ENCODE data around the gene LYZL1. TPM values are rescaled to one million over a fixed set of nuclear protein-coding genes. Genes with fewer than 3 reads are reported as not detected.

LYZL1 gene
- total RNA-seq, 2 donors from 2014 or later = not detected

GRCh38 chr10:29243750-29244149, 45.1 kb upstream of the LYZL1 start:
- H3K27ac ChIP-seq = no peak overlapping the region
- no peak overlapping the region for H3K4me3 ChIP-seq
- ATAC-seq (ENCODE audit: insufficient number of reproducible peaks, low FRiP score, low read depth) = no peak
- H3K27me3 ChIP-seq (replicated peaks; ENCODE audit: insufficient read depth) = no peaks in the 10 kb centered on the region
- no peaks in the 10 kb centered on the region for H3K9me3 ChIP-seq
- DNase-seq (ENCODE audit: low spot score) = no peak
- H3K4me1 ChIP-seq (ENCODE audit: control insufficient read depth in 1 of 2, low read depth in 2 of 2) = no peaks in the 10 kb centered on the region
- TF ChIP-seq, protein P1, sequence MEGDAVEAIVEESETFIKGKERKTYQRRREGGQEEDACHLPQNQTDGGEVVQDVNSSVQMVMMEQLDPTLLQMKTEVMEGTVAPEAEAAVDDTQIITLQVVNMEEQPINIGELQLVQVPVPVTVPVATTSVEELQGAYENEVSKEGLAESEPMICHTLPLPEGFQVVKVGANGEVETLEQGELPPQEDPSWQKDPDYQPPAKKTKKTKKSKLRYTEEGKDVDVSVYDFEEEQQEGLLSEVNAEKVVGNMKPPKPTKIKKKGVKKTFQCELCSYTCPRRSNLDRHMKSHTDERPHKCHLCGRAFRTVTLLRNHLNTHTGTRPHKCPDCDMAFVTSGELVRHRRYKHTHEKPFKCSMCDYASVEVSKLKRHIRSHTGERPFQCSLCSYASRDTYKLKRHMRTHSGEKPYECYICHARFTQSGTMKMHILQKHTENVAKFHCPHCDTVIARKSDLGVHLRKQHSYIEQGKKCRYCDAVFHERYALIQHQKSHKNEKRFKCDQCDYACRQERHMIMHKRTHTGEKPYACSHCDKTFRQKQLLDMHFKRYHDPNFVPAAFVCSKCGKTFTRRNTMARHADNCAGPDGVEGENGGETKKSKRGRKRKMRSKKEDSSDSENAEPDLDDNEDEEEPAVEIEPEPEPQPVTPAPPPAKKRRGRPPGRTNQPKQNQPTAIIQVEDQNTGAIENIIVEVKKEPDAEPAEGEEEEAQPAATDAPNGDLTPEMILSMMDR (IDR thresholded peaks at IDR 0.05) = no peak
- no peaks in the 10 kb centered on the region for H3K36me3 ChIP-seq

DNA sequence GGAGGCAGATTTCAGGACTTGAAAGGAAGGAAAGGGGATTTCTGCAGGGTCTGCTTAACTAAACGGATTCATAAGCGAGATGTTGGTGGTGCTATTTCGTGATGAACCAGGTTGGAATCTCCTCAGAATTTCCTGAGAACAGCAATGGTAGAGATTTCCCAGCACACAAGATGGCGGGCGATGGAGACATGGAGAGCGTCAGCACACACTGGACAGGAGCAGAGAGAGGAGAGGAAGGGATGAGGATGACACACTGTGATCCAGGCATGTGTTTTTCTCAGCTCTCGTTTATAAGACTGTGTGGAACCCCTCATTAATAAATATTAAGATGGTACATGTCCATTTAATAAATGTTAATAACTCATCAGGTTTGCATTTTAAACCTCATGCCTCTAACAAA, 43.9 kb upstream of the LYZL1 start:
- no peaks in the 10 kb centered on the region for H3K36me3 ChIP-seq
- H3K4me1 ChIP-seq (ENCODE audit: control insufficient read depth in 1 of 2, low read depth in 2 of 2) = no peaks in the 10 kb centered on the region
- no peaks in the 10 kb centered on the region for H3K27me3 ChIP-seq (replicated peaks; ENCODE audit: insufficient read depth)
- H3K27ac ChIP-seq = no peak overlapping the region
- H3K4me3 ChIP-seq = no peak overlapping the region
- DNase-seq (ENCODE audit: low spot score) (no peak), ATAC-seq (ENCODE audit: insufficient number of reproducible peaks, low FRiP score, low read depth) (no peak)
- TF ChIP-seq, protein P1 (IDR thresholded peaks at IDR 0.05) = no peak
- no peaks in the 10 kb centered on the region for H3K9me3 ChIP-seq

GRCh38 chr10:29245476-29245875, 43.4 kb upstream of the LYZL1 start:
- DNase-seq (ENCODE audit: low spot score) = no peak
- ATAC-seq (ENCODE audit: insufficient number of reproducible peaks, low FRiP score, low read depth) = no peak
- H3K27ac ChIP-seq = no peak overlapping the region
- H3K36me3 ChIP-seq = no peaks in the 10 kb centered on the region
- H3K4me3 ChIP-seq = no peak overlapping the region
- no peaks in the 10 kb centered on the region for H3K27me3 ChIP-seq (replicated peaks; ENCODE audit: insufficient read depth)
- H3K4me1 ChIP-seq (ENCODE audit: control insufficient read depth in 1 of 2, low read depth in 2 of 2) = no peaks in the 10 kb centered on the region
- no peaks in the 10 kb centered on the region for H3K9me3 ChIP-seq
- TF ChIP-seq, protein P1 (IDR thresholded peaks at IDR 0.05) = no peak

- no peaks in the 10 kb centered on the region for H3K4me1 ChIP-seq (ENCODE audit: control insufficient read depth in 1 of 2, low read depth in 2 of 2)
- TF ChIP-seq, protein P1 (IDR thresholded peaks at IDR 0.05) = no peak
- no peak overlapping the region for H3K4me3 ChIP-seq
- H3K9me3 ChIP-seq = no peaks in the 10 kb centered on the region
- no peak for DNase-seq (ENCODE audit: low spot score)
- no peak for ATAC-seq (ENCODE audit: insufficient number of reproducible peaks, low FRiP score, low read depth)
- H3K27ac ChIP-seq = no peak overlapping the region
- no peaks in the 10 kb centered on the region for H3K36me3 ChIP-seq
- H3K27me3 ChIP-seq (replicated peaks; ENCODE audit: insufficient read depth) = no peaks in the 10 kb centered on the region
These were observed 42.4 kb upstream of the LYZL1 start for GRCh38 chr10:29246449-29246848.

DNA sequence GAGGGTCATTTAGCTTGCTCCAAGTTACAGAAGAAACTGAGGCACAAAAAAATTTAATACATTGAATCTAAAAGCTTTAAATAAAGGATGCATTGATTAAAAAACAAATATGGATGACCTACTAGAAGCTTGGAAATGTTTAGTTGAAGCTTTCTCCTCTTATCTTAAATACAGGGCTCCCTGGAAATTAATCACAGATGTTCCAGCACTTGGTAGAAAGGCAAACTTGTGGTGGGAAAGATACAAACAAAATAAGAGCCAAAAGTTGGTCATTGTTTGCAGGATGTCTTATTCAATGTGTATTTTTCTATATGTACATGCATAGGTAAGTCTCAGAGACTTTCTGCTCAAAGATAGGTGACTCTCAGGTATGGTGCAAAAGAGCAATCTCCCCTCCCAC, 40.7 kb upstream of the LYZL1 start:
- H3K4me1 ChIP-seq (ENCODE audit: control insufficient read depth in 1 of 2, low read depth in 2 of 2) = no peaks in the 10 kb centered on the region
- no peak for ATAC-seq (ENCODE audit: insufficient number of reproducible peaks, low FRiP score, low read depth)
- no peaks in the 10 kb centered on the region for H3K27me3 ChIP-seq (replicated peaks; ENCODE audit: insufficient read depth)
- TF ChIP-seq, protein P1 (IDR thresholded peaks at IDR 0.05) = no peak
- no peaks in the 10 kb centered on the region for H3K36me3 ChIP-seq
- H3K9me3 ChIP-seq = no peaks in the 10 kb centered on the region
- no peak overlapping the region for H3K4me3 ChIP-seq
- no peak overlapping the region for H3K27ac ChIP-seq
- no peak for DNase-seq (ENCODE audit: low spot score)

Measured in thoracic aorta (tissue), 2 donors.